ENCODE results near the gene IL31RA. TPM values are rescaled to one million over a fixed set of nuclear protein-coding genes. Genes with fewer than 3 reads are reported as not detected.
A peak's percentile ranks its signal among the peaks of the same experiment; 100 is the strongest.

IL31RA gene
- total and polyA plus RNA-seq, 7 experiments from 2014 or later, result 0.39 to 1.5 TPM; not detected in 5

- H3K27me3 Mint-ChIP-seq, result peaks cover 0 to 3% (median 0%) of the 10 kb centered on the region in 5 donors
- no peak for DNase-seq
- no peak overlapping the region for H3K27ac ChIP-seq (ENCODE audit: low read depth, low read length)
- H3K4me1 ChIP-seq (ENCODE audit: control insufficient read depth in 2 of 2, insufficient read depth in 2 of 2, low read length in 2 of 2), result no peaks in the 10 kb centered on the region
- peaks cover 0 to 15% (median 4%) of the 10 kb centered on the region in 7 donors for H3K4me1 Mint-ChIP-seq
- CTCF ChIA-PET, result no interaction called here
- no peaks in the 10 kb centered on the region for H3K27me3 ChIP-seq (ENCODE audit: control insufficient read depth in 2 of 2, insufficient read depth in 2 of 2, low read length in 2 of 2)
- H3K36me3 Mint-ChIP-seq, result peaks cover 0 to 7% (median 4%) of the 10 kb centered on the region in 5 donors
- H3K27ac Mint-ChIP-seq, result peak overlapping the region in 2 of 9 donors; percentile 20 to 25
- intact Hi-C loops (cut with micrococcal nuclease), result no loop called here
- peaks cover 0 to 11% (median 0%) of the 10 kb centered on the region in 11 donors for H3K9me3 Mint-ChIP-seq
- H3K36me3 ChIP-seq (ENCODE audit: control insufficient read depth in 2 of 3, insufficient read depth in 3 of 3, low read length in 3 of 3), result no peaks in the 10 kb centered on the region
- peak; percentile 58 for ATAC-seq
- H3K9me3 ChIP-seq (ENCODE audit: control insufficient read depth in 2 of 3, low read length in 3 of 3), result no peaks in the 10 kb centered on the region
- POLR2A ChIA-PET, result no interaction called here
- no peak overlapping the region for H3K4me3 ChIP-seq (ENCODE audit: low read length)
- no peak overlapping the region for H3K4me3 Mint-ChIP-seq
Observed at GRCh38 chr5:55864606-55865541, 13.7 kb downstream of the IL31RA start.

GRCh38 chr5:55865831-55866230 lies 14.7 kb downstream of the IL31RA start:
- Mint-ChIP-seq H3K9me3 (peaks cover 0 to 5% (median 0%) of the 10 kb centered on the region in 11 donors), H3K4me3 (no peak overlapping the region), H3K4me1 (peaks cover 0 to 15% (median 4%) of the 10 kb centered on the region in 7 donors), H3K36me3 (peaks cover 0 to 6% (median 4%) of the 10 kb centered on the region in 5 donors), H3K27ac (no peak overlapping the region), H3K27me3 (peaks cover 0 to 3% (median 0%) of the 10 kb centered on the region in 5 donors)
- Histone ChIP-seq H3K27me3 (ENCODE audit: control insufficient read depth in 2 of 2, insufficient read depth in 2 of 2, low read length in 2 of 2) (no peaks in the 10 kb centered on the region), H3K9me3 (ENCODE audit: control insufficient read depth in 2 of 3, low read length in 3 of 3) (no peaks in the 10 kb centered on the region), H3K36me3 (ENCODE audit: control insufficient read depth in 2 of 3, insufficient read depth in 3 of 3, low read length in 3 of 3) (no peaks in the 10 kb centered on the region), H3K27ac (ENCODE audit: low read depth, low read length) (no peak overlapping the region), H3K4me1 (ENCODE audit: control insufficient read depth in 2 of 2, insufficient read depth in 2 of 2, low read length in 2 of 2) (no peaks in the 10 kb centered on the region), H3K4me3 (ENCODE audit: low read length) (no peak overlapping the region)
- ATAC-seq (no peak), DNase-seq (no peak)
- ChIA-PET POLR2A (no interaction called here), CTCF (no interaction called here)
- intact Hi-C loops (cut with micrococcal nuclease), result no loop called here

- intact Hi-C loops (cut with micrococcal nuclease), result no loop called here
- no peak overlapping the region for H3K27ac Mint-ChIP-seq
- H3K36me3 ChIP-seq (ENCODE audit: control insufficient read depth in 2 of 3, insufficient read depth in 3 of 3, low read length in 3 of 3), result no peaks in the 10 kb centered on the region
- H3K9me3 ChIP-seq (ENCODE audit: control insufficient read depth in 2 of 3, low read length in 3 of 3), result no peaks in the 10 kb centered on the region
- CTCF ChIA-PET, result no interaction called here
- H3K4me3 Mint-ChIP-seq, result no peak overlapping the region
- POLR2A ChIA-PET, result no interaction called here
- H3K27ac ChIP-seq (ENCODE audit: low read depth, low read length), result no peak overlapping the region
- ATAC-seq, result no peak
- H3K9me3 Mint-ChIP-seq, result peaks cover 0 to 4% (median 0%) of the 10 kb centered on the region in 11 donors
- H3K4me3 ChIP-seq (ENCODE audit: low read length), result no peak overlapping the region
- H3K4me1 ChIP-seq (ENCODE audit: control insufficient read depth in 2 of 2, insufficient read depth in 2 of 2, low read length in 2 of 2), result no peaks in the 10 kb centered on the region
- DNase-seq, result no peak
- peaks cover 0 to 6% (median 3%) of the 10 kb centered on the region in 5 donors for H3K36me3 Mint-ChIP-seq
- peaks cover 0 to 3% (median 0%) of the 10 kb centered on the region in 5 donors for H3K27me3 Mint-ChIP-seq
- peaks cover 0 to 15% (median 4%) of the 10 kb centered on the region in 7 donors for H3K4me1 Mint-ChIP-seq
- no peaks in the 10 kb centered on the region for H3K27me3 ChIP-seq (ENCODE audit: control insufficient read depth in 2 of 2, insufficient read depth in 2 of 2, low read length in 2 of 2)
Observed at GRCh38 chr5:55866485-55866884, 15.3 kb downstream of the IL31RA start.

GRCh38 chr5:55866934-55867333 lies 15.8 kb downstream of the IL31RA start:
- Histone ChIP-seq H3K27me3 (ENCODE audit: control insufficient read depth in 2 of 2, insufficient read depth in 2 of 2, low read length in 2 of 2) (no peaks in the 10 kb centered on the region), H3K4me1 (ENCODE audit: control insufficient read depth in 2 of 2, insufficient read depth in 2 of 2, low read length in 2 of 2) (no peaks in the 10 kb centered on the region), H3K27ac (ENCODE audit: low read depth, low read length) (no peak overlapping the region), H3K4me3 (ENCODE audit: low read length) (no peak overlapping the region), H3K36me3 (ENCODE audit: control insufficient read depth in 2 of 3, insufficient read depth in 3 of 3, low read length in 3 of 3) (no peaks in the 10 kb centered on the region), H3K9me3 (ENCODE audit: control insufficient read depth in 2 of 3, low read length in 3 of 3) (no peaks in the 10 kb centered on the region)
- Mint-ChIP-seq H3K9me3 (no peaks in the 10 kb centered on the region), H3K27me3 (peaks cover 0 to 3% (median 0%) of the 10 kb centered on the region in 5 donors), H3K36me3 (peaks cover 0 to 3% (median 0%) of the 10 kb centered on the region in 5 donors), H3K4me1 (peaks cover 0 to 15% (median 4%) of the 10 kb centered on the region in 7 donors), H3K4me3 (no peak overlapping the region), H3K27ac (peak overlapping the region in 1 of 9 donors; percentile 4)
- DNase-seq, result no peak
- intact Hi-C loops (cut with micrococcal nuclease), result no loop called here
- no peak for ATAC-seq
- ChIA-PET CTCF (no interaction called here), POLR2A (no interaction called here)

GRCh38 chr5:55868846-55869245 lies 17.7 kb downstream of the IL31RA start:
- Histone ChIP-seq H3K27ac (ENCODE audit: low read depth, low read length) (no peak overlapping the region), H3K4me1 (ENCODE audit: control insufficient read depth in 2 of 2, insufficient read depth in 2 of 2, low read length in 2 of 2) (no peaks in the 10 kb centered on the region), H3K9me3 (ENCODE audit: control insufficient read depth in 2 of 3, low read length in 3 of 3) (no peaks in the 10 kb centered on the region), H3K4me3 (ENCODE audit: low read length) (no peak overlapping the region), H3K27me3 (ENCODE audit: control insufficient read depth in 2 of 2, insufficient read depth in 2 of 2, low read length in 2 of 2) (no peaks in the 10 kb centered on the region), H3K36me3 (ENCODE audit: control insufficient read depth in 2 of 3, insufficient read depth in 3 of 3, low read length in 3 of 3) (no peaks in the 10 kb centered on the region)
- Mint-ChIP-seq H3K4me1 (peaks cover 0 to 15% (median 4%) of the 10 kb centered on the region in 7 donors), H3K9me3 (no peaks in the 10 kb centered on the region), H3K27ac (no peak overlapping the region), H3K36me3 (peaks cover 0 to 5% (median 0%) of the 10 kb centered on the region in 5 donors), H3K27me3 (peaks cover 0 to 3% (median 0%) of the 10 kb centered on the region in 5 donors), H3K4me3 (no peak overlapping the region)
- CTCF ChIA-PET, result interaction anchor here (0.5 kb wide), 1 partner anchor 992 kb away, joined by 3 read pairs; no protein-coding TSS in a partner anchor
- peak; percentile 70 for ATAC-seq
- intact Hi-C loops (cut with micrococcal nuclease), result no loop called here
- peak in 1 of 9 donors; percentile 58 for DNase-seq
- POLR2A ChIA-PET, result no interaction called here

GRCh38 chr5:55869847-55870246 lies 18.7 kb downstream of the IL31RA start:
- intact Hi-C loops (cut with micrococcal nuclease), result no loop called here

More at GRCh38 chr5:55869847-55870246, 18.7 kb downstream of the IL31RA start:
- Histone ChIP-seq H3K36me3 (ENCODE audit: control insufficient read depth in 2 of 3, insufficient read depth in 3 of 3, low read length in 3 of 3) (no peaks in the 10 kb centered on the region), H3K27me3 (ENCODE audit: control insufficient read depth in 2 of 2, insufficient read depth in 2 of 2, low read length in 2 of 2) (no peaks in the 10 kb centered on the region), H3K9me3 (ENCODE audit: control insufficient read depth in 2 of 3, low read length in 3 of 3) (no peaks in the 10 kb centered on the region), H3K4me3 (ENCODE audit: low read length) (no peak overlapping the region), H3K4me1 (ENCODE audit: control insufficient read depth in 2 of 2, insufficient read depth in 2 of 2, low read length in 2 of 2) (no peaks in the 10 kb centered on the region), H3K27ac (ENCODE audit: low read depth, low read length) (no peak overlapping the region)
- H3K27me3 Mint-ChIP-seq, result peaks cover 0 to 3% (median 0%) of the 10 kb centered on the region in 5 donors
- H3K9me3 Mint-ChIP-seq, result peaks cover 0 to 3% (median 0%) of the 10 kb centered on the region in 11 donors
- H3K27ac Mint-ChIP-seq, result no peak overlapping the region
- ATAC-seq, result no peak
- no peak overlapping the region for H3K4me3 Mint-ChIP-seq
- CTCF ChIA-PET, result interaction anchor here (0.9 kb wide), 1 partner anchor 9 kb away, joined by 3 read pairs; no protein-coding TSS in a partner anchor
- no peak for DNase-seq
- POLR2A ChIA-PET, result no interaction called here
- H3K4me1 Mint-ChIP-seq, result peaks cover 0 to 15% (median 4%) of the 10 kb centered on the region in 7 donors
- peaks cover 0 to 9% (median 0%) of the 10 kb centered on the region in 5 donors for H3K36me3 Mint-ChIP-seq

All from naive thymus-derived CD4-positive, alpha-beta T cell (primary cell).